Raji (cell line): ENCODE data around the gene TTLL5.

ENCODE experiments used
- POLR2A ChIP-seq: IDR thresholded peaks from 2 replicates; pipeline ENCODE4 v1.6.1; 2011; ENCODE audit warnings: low read depth, low read length, control low read depth; ENCODE audit not compliant: insufficient read depth

The TTLL5 gene

GRCh38 chr14:75840911-75841310, 179.9 kb downstream of the TTLL5 start:
- TF ChIP-seq POLR2A: no peak

GRCh38 chr14:75842551-75842950, 181.5 kb downstream of the TTLL5 start:
- TF ChIP-seq POLR2A: no peak

GRCh38 chr14:75844486-75844885, 183.4 kb downstream of the TTLL5 start:
- no peak for TF ChIP-seq POLR2A

- no peak for TF ChIP-seq POLR2A
Measured at GRCh38 chr14:75845136-75845804, 184.2 kb downstream of the TTLL5 start.

GRCh38 chr14:75847584-75847983, 186.5 kb downstream of the TTLL5 start:
- TF ChIP-seq POLR2A: no peak

GRCh38 chr14:75848167-75848913, 187.3 kb downstream of the TTLL5 start:
- no peak for TF ChIP-seq POLR2A

- TF ChIP-seq POLR2A: no peak
Measured at GRCh38 chr14:75849300-75849895, 188.4 kb downstream of the TTLL5 start.

- no peak for TF ChIP-seq POLR2A
Measured at GRCh38 chr14:75851574-75851866, 190.5 kb downstream of the TTLL5 start.

GRCh38 chr14:75854111-75854799, 193.2 kb downstream of the TTLL5 start:
- no peak for TF ChIP-seq POLR2A

- no peak for TF ChIP-seq POLR2A
Measured at GRCh38 chr14:75857199-75857598, 196.2 kb downstream of the TTLL5 start.

- TF ChIP-seq POLR2A: no peak
Measured at GRCh38 chr14:75858362-75858761, 197.3 kb downstream of the TTLL5 start.

GRCh38 chr14:75859746-75860145, 198.7 kb downstream of the TTLL5 start:
- no peak for TF ChIP-seq POLR2A

GRCh38 chr14:75860561-75861160, 199.6 kb downstream of the TTLL5 start:
- no peak for TF ChIP-seq POLR2A

GRCh38 chr14:75861161-75861621, 200.1 kb downstream of the TTLL5 start:
- no peak for TF ChIP-seq POLR2A

- TF ChIP-seq POLR2A: no peak
Measured at GRCh38 chr14:75863221-75863620, 202.2 kb downstream of the TTLL5 start.
